ENCODE data around the gene PHF8.

PHF8 gene

GRCh38 chrX:54012830-54013500 lies 31.3 kb downstream of the PHF8 start:
- no peak for DNase-seq

- DNase-seq = no peak
Measured at GRCh38 chrX:54007682-54008081, 36.6 kb downstream of the PHF8 start.

GRCh38 chrX:53997724-53998123 lies 46.5 kb downstream of the PHF8 start:
- no peak for DNase-seq

- no peak for DNase-seq
Measured at GRCh38 chrX:53992589-53992988, 51.7 kb downstream of the PHF8 start.

- DNase-seq = no peak
Measured at GRCh38 chrX:53990171-53990570, 54.1 kb downstream of the PHF8 start.

- no peak for DNase-seq
Measured at GRCh38 chrX:53984895-53985294, 59.4 kb downstream of the PHF8 start.

- DNase-seq = no peak
Measured at GRCh38 chrX:53974529-53974928, 69.7 kb downstream of the PHF8 start.

GRCh38 chrX:53969540-53969939 lies 74.7 kb downstream of the PHF8 start:
- no peak for DNase-seq

GRCh38 chrX:53950130-53950733 lies 94.0 kb downstream of the PHF8 start:
- no peak for DNase-seq

GRCh38 chrX:53940180-53940579 lies 104.1 kb downstream of the PHF8 start:
- no peak for DNase-seq

- no peak for DNase-seq
Measured at GRCh38 chrX:53939127-53939526, 105.1 kb downstream of the PHF8 start.

GRCh38 chrX:53930515-53931380 lies 113.5 kb downstream of the PHF8 start:
- DNase-seq = no peak

- DNase-seq = no peak
Measured at GRCh38 chrX:53926030-53926429, 118.2 kb downstream of the PHF8 start.

GRCh38 chrX:53918702-53919101 lies 125.6 kb downstream of the PHF8 start:
- DNase-seq = no peak

- no peak for DNase-seq
Measured at GRCh38 chrX:53900623-53901022, 143.7 kb downstream of the PHF8 start.

- DNase-seq = no peak
Measured at GRCh38 chrX:53895270-53895669, 149.0 kb downstream of the PHF8 start.

All from CD4-positive, alpha-beta T cell treated with Interferon gamma for 1 hour (primary cell).